GM10847 (cell line): ENCODE measurements around the gene FAM193A.

Experiments
- POLR2A ChIP-seq: IDR thresholded peaks from 2 replicates; pipeline ENCODE4 v1.6.1; 2011; ENCODE audit not compliant: insufficient read length; ENCODE audit errors: extremely low read depth

The FAM193A gene

GRCh38 chr4:2510351-2511259, 25.8 kb upstream of the FAM193A start:
- TF ChIP-seq POLR2A, result no peak

GRCh38 chr4:2511645-2512131, 24.8 kb upstream of the FAM193A start:
- TF ChIP-seq POLR2A, result no peak

GRCh38 chr4:2512396-2513135, 23.9 kb upstream of the FAM193A start:
- TF ChIP-seq POLR2A, result no peak

- TF ChIP-seq POLR2A, result no peak
These were observed 20.5 kb upstream of the FAM193A start for GRCh38 chr4:2515830-2516550.

- no peak for TF ChIP-seq POLR2A
These were observed 19.8 kb upstream of the FAM193A start for GRCh38 chr4:2516635-2517034.

- TF ChIP-seq POLR2A, result no peak
These were observed 9.9 kb upstream of the FAM193A start for GRCh38 chr4:2526559-2526958.

- TF ChIP-seq POLR2A, result no peak
These were observed 1.5 kb upstream of the FAM193A start for GRCh38 chr4:2534904-2535375.

- TF ChIP-seq POLR2A, result no peak
These were observed 863 bp upstream of the FAM193A start for GRCh38 chr4:2535376-2536192.

GRCh38 chr4:2537011-2537830, 774 bp downstream of the FAM193A start:
- no peak for TF ChIP-seq POLR2A

GRCh38 chr4:2545321-2546013, 9.0 kb downstream of the FAM193A start:
- TF ChIP-seq POLR2A, result no peak

- no peak for TF ChIP-seq POLR2A
These were observed 9.9 kb downstream of the FAM193A start for GRCh38 chr4:2546286-2546823.

- TF ChIP-seq POLR2A, result no peak
These were observed 14.7 kb downstream of the FAM193A start for GRCh38 chr4:2551118-2551517.

- no peak for TF ChIP-seq POLR2A
These were observed 16.4 kb downstream of the FAM193A start for GRCh38 chr4:2552806-2553205.

- TF ChIP-seq POLR2A, result no peak
These were observed 21.9 kb downstream of the FAM193A start for GRCh38 chr4:2558301-2558700.
